Astrocyte (in vitro differentiated cells and primary cell): ENCODE measurements around the gene LTBP3. TPM values are rescaled to one million over a fixed set of nuclear protein-coding genes. Genes with fewer than 3 reads are reported as not detected.

Source experiments
- DNase-seq: peaks from one replicate; pipeline ENCODE4 v3.0.0-alpha.2; 2010; ENCODE audit warnings: low read depth
- FAIRE-seq: peaks from 2 replicates; lab custom pipeline; 2011; peaks lifted over from hg19 to GRCh38; lab: Jason Lieb, UNC
- H2AFZ ChIP-seq: 2 replicates; pipeline ENCODE4 v1.6.0; 2012; ENCODE audit warnings: low read depth, low read length, inconsistent platforms
- H3K27ac ChIP-seq: 2 replicates; pipeline ENCODE4 v1.5.1; 2011; ENCODE audit warnings: low read depth, low read length, inconsistent platforms
- H3K27me3 ChIP-seq: 2 replicates; pipeline ENCODE4 v1.6.0; 2011; ENCODE audit warnings: low read length, inconsistent platforms; ENCODE audit not compliant: insufficient read depth
- H3K36me3 ChIP-seq: 2 replicates; pipeline ENCODE4 v1.5.1; 2011; ENCODE audit warnings: low read length, inconsistent platforms; ENCODE audit not compliant: insufficient read depth
- H3K4me1 ChIP-seq: 2 replicates; pipeline ENCODE4 v1.5.1; 2011; ENCODE audit warnings: low read length, inconsistent platforms; ENCODE audit not compliant: insufficient read depth
- H3K4me2 ChIP-seq: 2 replicates; pipeline ENCODE4 v1.6.0; 2012; ENCODE audit warnings: low read length, inconsistent platforms
- H3K4me3 ChIP-seq: 2 replicates; pipeline ENCODE4 v1.5.1; 2011; ENCODE audit warnings: low read depth, mild to moderate bottlenecking, low read length, inconsistent platforms; ENCODE audit not compliant: insufficient read depth
- H3K79me2 ChIP-seq: 2 replicates; pipeline ENCODE4 v1.6.0; 2012; ENCODE audit warnings: mild to moderate bottlenecking, low read length, inconsistent platforms; ENCODE audit not compliant: insufficient read depth
- H3K9ac ChIP-seq: 2 replicates; pipeline ENCODE4 v1.6.0; 2012; ENCODE audit warnings: mild to moderate bottlenecking, low read length, inconsistent platforms
- H3K9me3 ChIP-seq: 2 replicates; pipeline ENCODE4 v1.5.1; 2012; ENCODE audit warnings: low read depth, mild to moderate bottlenecking, low read length, inconsistent platforms; ENCODE audit not compliant: insufficient read depth
- H4K20me1 ChIP-seq: 2 replicates; pipeline ENCODE4 v1.6.0; 2012; ENCODE audit warnings: low read length, inconsistent platforms; ENCODE audit not compliant: insufficient read depth
- H3K27ac Mint-ChIP-seq: one replicate; pipeline ENCODE4 v1.8.0; 2021; ENCODE audit warnings: mild to moderate bottlenecking, mixed read lengths; ENCODE audit not compliant: unreplicated experiment
- H3K27me3 Mint-ChIP-seq: one replicate; pipeline ENCODE4 v1.8.0; 2021; ENCODE audit warnings: low read depth, mixed read lengths; ENCODE audit not compliant: unreplicated experiment
- H3K36me3 Mint-ChIP-seq: one replicate; pipeline ENCODE4 v1.8.0; 2021; ENCODE audit warnings: low read depth, mixed read lengths; ENCODE audit not compliant: unreplicated experiment
- H3K4me1 Mint-ChIP-seq: one replicate; pipeline ENCODE4 v1.8.0; 2021; ENCODE audit warnings: low read depth, mixed read lengths; ENCODE audit not compliant: unreplicated experiment
- H3K4me3 Mint-ChIP-seq: one replicate; pipeline ENCODE4 v1.8.0; 2021; ENCODE audit warnings: mild to moderate bottlenecking, moderate library complexity, mixed read lengths; ENCODE audit not compliant: unreplicated experiment
- H3K9me3 Mint-ChIP-seq: one replicate; pipeline ENCODE4 v1.8.0; 2021; ENCODE audit warnings: mild to moderate bottlenecking, mixed read lengths; ENCODE audit not compliant: unreplicated experiment
- EZH2 ChIP-seq: IDR thresholded peaks from 2 replicates; pipeline ENCODE4 v1.6.1; 2012; ENCODE audit warnings: mild to moderate bottlenecking, low read length, inconsistent platforms; ENCODE audit not compliant: insufficient read depth
- total RNA-seq: library from RNA; stranded (reverse); gene quantifications from 2 replicates; pipeline ENCODE4 v1.2.1, GENCODE V29; 2021
- TF ChIP-seq, protein P1 (sequence below): IDR thresholded peaks from 2 replicates; pipeline ENCODE4 v1.5.1; 2011; ENCODE audit warnings: low read depth, mild to moderate bottlenecking, inconsistent platforms, low read length, moderate library complexity; ENCODE audit not compliant: insufficient read depth

LTBP3 gene
- total RNA-seq, 1 donor from 2014 or later: 33.2 TPM

DNA sequence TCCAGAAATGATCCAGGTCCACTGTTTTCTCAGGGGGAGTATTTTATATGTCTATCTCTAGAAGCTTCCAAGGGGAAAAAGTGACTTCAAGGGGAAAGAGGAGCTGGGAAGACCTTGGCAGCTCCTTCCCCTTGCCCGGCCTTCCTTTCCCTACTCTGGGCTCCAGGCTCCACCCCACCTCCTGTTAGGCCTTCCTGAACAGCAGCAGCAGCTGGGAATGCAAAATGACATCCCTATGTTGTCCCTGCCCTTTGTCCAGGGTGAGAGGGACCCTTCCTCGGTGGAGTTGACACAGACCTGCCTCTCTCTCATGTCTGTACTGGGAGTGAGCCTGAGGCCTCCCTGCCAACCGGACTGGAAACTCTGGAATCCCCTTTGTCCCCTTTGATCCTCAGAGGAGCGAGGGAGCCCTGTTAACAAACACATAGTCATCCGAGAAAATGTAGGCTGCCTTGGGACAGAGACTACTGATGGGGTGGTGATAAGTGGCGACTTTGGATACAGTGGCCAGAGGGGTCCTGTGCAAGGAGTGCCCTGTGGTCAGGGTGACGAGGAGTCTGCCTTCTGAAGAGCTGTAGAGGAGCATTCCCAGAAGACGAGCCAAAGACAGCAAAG, 68.3 kb downstream of the LTBP3 start:
- H3K9ac ChIP-seq: peak overlapping the region; percentile 95
- H3K36me3 Mint-ChIP-seq: no peaks in the 10 kb centered on the region
- FAIRE-seq (no peak), DNase-seq (peak; percentile 57)
- H3K27me3 ChIP-seq: no peaks in the 10 kb centered on the region
- peaks cover 90% of the 10 kb centered on the region for H3K4me1 ChIP-seq
- no peaks in the 10 kb centered on the region for H3K9me3 Mint-ChIP-seq
- no peak overlapping the region for H3K4me3 ChIP-seq
- H3K27me3 Mint-ChIP-seq: no peaks in the 10 kb centered on the region
- peak overlapping the region; percentile 100 for H3K27ac ChIP-seq
- peaks cover 37% of the 10 kb centered on the region for H3K79me2 ChIP-seq
- H3K36me3 ChIP-seq: no peaks in the 10 kb centered on the region
- no peaks in the 10 kb centered on the region for H4K20me1 ChIP-seq
- H3K9me3 ChIP-seq: no peaks in the 10 kb centered on the region
- H3K4me1 Mint-ChIP-seq: peaks cover 89% of the 10 kb centered on the region
- H3K4me3 Mint-ChIP-seq: peak overlapping the region; percentile 80
- H3K27ac Mint-ChIP-seq: peak overlapping the region; percentile 100
- H2AFZ ChIP-seq: no peak overlapping the region
- peak overlapping the region; percentile 82 for H3K4me2 ChIP-seq
- TF ChIP-seq, protein P1, sequence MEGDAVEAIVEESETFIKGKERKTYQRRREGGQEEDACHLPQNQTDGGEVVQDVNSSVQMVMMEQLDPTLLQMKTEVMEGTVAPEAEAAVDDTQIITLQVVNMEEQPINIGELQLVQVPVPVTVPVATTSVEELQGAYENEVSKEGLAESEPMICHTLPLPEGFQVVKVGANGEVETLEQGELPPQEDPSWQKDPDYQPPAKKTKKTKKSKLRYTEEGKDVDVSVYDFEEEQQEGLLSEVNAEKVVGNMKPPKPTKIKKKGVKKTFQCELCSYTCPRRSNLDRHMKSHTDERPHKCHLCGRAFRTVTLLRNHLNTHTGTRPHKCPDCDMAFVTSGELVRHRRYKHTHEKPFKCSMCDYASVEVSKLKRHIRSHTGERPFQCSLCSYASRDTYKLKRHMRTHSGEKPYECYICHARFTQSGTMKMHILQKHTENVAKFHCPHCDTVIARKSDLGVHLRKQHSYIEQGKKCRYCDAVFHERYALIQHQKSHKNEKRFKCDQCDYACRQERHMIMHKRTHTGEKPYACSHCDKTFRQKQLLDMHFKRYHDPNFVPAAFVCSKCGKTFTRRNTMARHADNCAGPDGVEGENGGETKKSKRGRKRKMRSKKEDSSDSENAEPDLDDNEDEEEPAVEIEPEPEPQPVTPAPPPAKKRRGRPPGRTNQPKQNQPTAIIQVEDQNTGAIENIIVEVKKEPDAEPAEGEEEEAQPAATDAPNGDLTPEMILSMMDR: no peak
- TF ChIP-seq EZH2: no peak

DNA sequence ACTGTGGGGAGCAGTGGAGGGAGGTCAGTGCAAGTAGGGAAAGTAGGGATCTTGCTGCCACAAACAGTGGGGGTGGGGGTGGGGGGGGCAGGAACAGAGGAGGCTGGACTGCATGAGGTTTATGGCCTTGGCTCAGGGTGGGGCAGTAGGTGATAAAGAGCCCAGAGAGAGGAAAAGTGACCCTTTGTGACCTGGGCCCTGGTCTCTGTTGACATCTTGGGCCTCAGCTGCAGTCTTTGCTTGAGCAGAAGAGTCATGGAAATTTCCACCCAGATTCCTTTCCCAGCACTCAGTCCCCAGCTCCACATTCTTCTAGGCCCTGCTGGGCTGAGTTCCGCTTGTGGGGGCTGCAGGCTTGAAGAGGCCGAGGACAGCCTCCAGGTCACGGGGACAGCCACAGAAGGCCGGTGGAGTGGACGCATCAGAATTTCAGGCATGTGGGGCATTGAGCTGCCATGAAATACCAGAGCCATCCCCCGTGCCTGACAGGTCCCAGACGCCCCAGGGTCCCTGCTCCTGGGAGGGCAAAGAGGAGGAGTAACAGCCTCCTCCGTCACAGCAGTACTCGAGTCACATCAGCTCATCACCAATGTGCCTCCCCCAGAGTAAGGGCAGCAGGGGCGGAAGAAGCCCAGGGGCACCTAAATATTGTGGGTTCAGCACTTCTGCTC, 69.0 kb downstream of the LTBP3 start:
- Mint-ChIP-seq H3K4me1 (peaks cover 86% of the 10 kb centered on the region), H3K9me3 (no peaks in the 10 kb centered on the region), H3K27ac (peak overlapping the region; percentile 100), H3K27me3 (no peaks in the 10 kb centered on the region), H3K4me3 (peak overlapping the region; percentile 80), H3K36me3 (no peaks in the 10 kb centered on the region)
- Histone ChIP-seq H3K36me3 (no peaks in the 10 kb centered on the region), H3K4me2 (peak overlapping the region; percentile 82), H3K79me2 (peaks cover 32% of the 10 kb centered on the region), H3K27me3 (no peaks in the 10 kb centered on the region), H3K4me3 (no peak overlapping the region), H4K20me1 (no peaks in the 10 kb centered on the region), H3K27ac (peak overlapping the region; percentile 100), H3K4me1 (peaks cover 83% of the 10 kb centered on the region), H2AFZ (no peak overlapping the region), H3K9ac (peak overlapping the region; percentile 95), H3K9me3 (no peaks in the 10 kb centered on the region)
- no peak for TF ChIP-seq EZH2
- TF ChIP-seq, protein P1: no peak
- DNase-seq: peak; percentile 87
- no peak for FAIRE-seq

Other genes starting within 250 kb of the LTBP3 start
- 23.0 and 26.7 TPM in 2 replicates for gene CDC42EP2, start 243.5 kb downstream of the LTBP3 start, total RNA-seq
- 58.5 and 66.4 TPM in 2 replicates for gene DPF2, start 224.5 kb downstream of the LTBP3 start, total RNA-seq
- gene TIGD3, start 203.6 kb downstream of the LTBP3 start, total RNA-seq: 0.20 and 0.29 TPM in 2 replicates
- 1.9 and 2.6 TPM in 2 replicates for gene SLC25A45, start 175.7 kb downstream of the LTBP3 start, total RNA-seq
- 61.2 and 76.3 TPM in 2 replicates for gene FRMD8, start 171.7 kb downstream of the LTBP3 start, total RNA-seq
- 202 and 317 TPM in 2 replicates for gene NEAT1, start 135.6 kb downstream of the LTBP3 start, total RNA-seq
- gene MALAT1, start 59.3 kb downstream of the LTBP3 start, total RNA-seq: 7,772 and 8,991 TPM in 2 replicates
- gene SCYL1, start 33.3 kb downstream of the LTBP3 start, total RNA-seq: 106 and 128 TPM in 2 replicates
- 40.4 and 45.1 TPM in 2 replicates for gene ZNRD2, start 12.1 kb upstream of the LTBP3 start, total RNA-seq
- gene FAM89B, start 14.2 kb upstream of the LTBP3 start, total RNA-seq: 45.2 and 47.5 TPM in 2 replicates
- gene EHBP1L1, start 17.7 kb upstream of the LTBP3 start, total RNA-seq: 9.4 and 10.1 TPM in 2 replicates
- 0.84 TPM in 1 of 2 replicates, not detected in the other for gene KCNK7, start 37.4 kb upstream of the LTBP3 start, total RNA-seq
- 55.4 and 61.3 TPM in 2 replicates for gene MAP3K11, start 55.9 kb upstream of the LTBP3 start, total RNA-seq
- 45.6 and 51.2 TPM in 2 replicates for gene PCNX3, start 57.4 kb upstream of the LTBP3 start, total RNA-seq
- gene SIPA1, start 79.7 kb upstream of the LTBP3 start, total RNA-seq: 19.0 and 26.7 TPM in 2 replicates
- 62.2 and 68.9 TPM in 2 replicates for gene RELA, start 104.6 kb upstream of the LTBP3 start, total RNA-seq
- gene KAT5, start 153.9 kb upstream of the LTBP3 start, total RNA-seq: 26.8 and 31.4 TPM in 2 replicates
- 24.7 and 25.0 TPM in 2 replicates for gene RNASEH2C, start 162.4 kb upstream of the LTBP3 start, total RNA-seq
- gene AP5B1, start 222.6 kb upstream of the LTBP3 start, total RNA-seq: 10.4 and 10.9 TPM in 2 replicates
- 0.22 and 1.0 TPM in 2 replicates for gene OVOL1, start 228.7 kb upstream of the LTBP3 start, total RNA-seq